Caco-2 (cell line): ENCODE data around the gene NDUFS2. TPM values are rescaled to one million over a fixed set of nuclear protein-coding genes. Genes with fewer than 3 reads are reported as not detected.
"Not testable (repeated sequence)": the region's sequence is repeated elsewhere in the genome, so short reads cannot be mapped to it uniquely, and the experiment has no call there.

Source experiments
- BruUV-seq: library from RNA; stranded (reverse); fragments of 400-500 nt; replicated peaks from 2 replicates; lab custom pipeline; 2021; lab: Mats Ljungman, UMichigan
- CTCF ChIA-PET: fragments of 300-600 bp; sonication (Branson Sonifier 250); formaldehyde crosslinking; loops from one replicate; lab custom pipeline; 2022; ENCODE audit warnings: antibody characterized with exemption; lab: Charles Lee
- POLR2A ChIA-PET: fragments of 300-600 bp; sonication (Branson Sonifier 250); formaldehyde crosslinking; loops from one replicate; lab custom pipeline; 2022; ENCODE audit warnings: antibody characterized with exemption; lab: Charles Lee
- DNase-seq, 2 experiments: peaks; one replicate each; pipeline versions ENCODE4 v3.0.0 to v3.0.0-alpha.2; 2020 to 2022
- H3K27me3 ChIP-seq: replicated peaks from 2 replicates; pipeline ENCODE4 v1.6.0; 2011; ENCODE audit warnings: low read length; ENCODE audit not compliant: control insufficient read depth, insufficient read depth
- H3K36me3 ChIP-seq: 2 replicates; pipeline ENCODE4 v1.5.1; 2011; ENCODE audit warnings: low read length; ENCODE audit not compliant: control insufficient read depth, insufficient read depth
- H3K4me1 ChIP-seq: fragments of 250-450 bp; sonication (Bioruptor Pico); 2 replicates; pipeline ENCODE4 v1.5.1; 2020; ENCODE audit warnings: mild to moderate bottlenecking
- H3K4me3 ChIP-seq: 2 replicates; pipeline ENCODE4 v1.5.1; 2011; ENCODE audit warnings: low read depth, mild to moderate bottlenecking, control low read depth, low read length
- H3K9me3 ChIP-seq: fragments of 250-450 bp; sonication (Bioruptor Pico); 2 replicates; pipeline ENCODE4 v1.5.1; 2020; ENCODE audit warnings: mild to moderate bottlenecking, moderate library complexity
- H3K27ac Mint-ChIP-seq: one replicate; pipeline ENCODE4 v1.8.0; 2022; ENCODE audit warnings: mixed read lengths; ENCODE audit not compliant: unreplicated experiment
- H3K27me3 Mint-ChIP-seq: one replicate; pipeline ENCODE4 v1.8.0; 2022; ENCODE audit warnings: mixed read lengths; ENCODE audit not compliant: insufficient read depth, unreplicated experiment
- H3K36me3 Mint-ChIP-seq: one replicate; pipeline ENCODE4 v1.8.0; 2022; ENCODE audit warnings: mild to moderate bottlenecking, mixed read lengths; ENCODE audit not compliant: insufficient read depth, unreplicated experiment
- H3K4me1 Mint-ChIP-seq: one replicate; pipeline ENCODE4 v1.8.0; 2022; ENCODE audit warnings: low read depth, mixed read lengths; ENCODE audit not compliant: unreplicated experiment
- H3K4me3 Mint-ChIP-seq: one replicate; pipeline ENCODE4 v1.8.0; 2022; ENCODE audit warnings: mild to moderate bottlenecking, moderate library complexity, mixed read lengths; ENCODE audit not compliant: unreplicated experiment
- H3K9me3 Mint-ChIP-seq: one replicate; pipeline ENCODE4 v1.8.0; 2022; ENCODE audit warnings: mixed read lengths; ENCODE audit not compliant: unreplicated experiment
- CTCF ChIP-seq, 2 experiments: fragments of 200-600 bp in 1 of 2; IDR thresholded peaks; 1 replicate in 1 of 2; 2 replicates in 1 of 2; pipeline versions ENCODE4 v1.5.1 to v1.8.0; 2011 to 2022; ENCODE audit warnings: antibody characterized with exemption in 1 of 2, control low read depth in 1 of 2, inconsistent platforms in 1 of 2, low read depth in 1 of 2, low read length in 1 of 2, mild to moderate bottlenecking in 1 of 2, moderate library complexity in 1 of 2; ENCODE audit not compliant: insufficient read depth in 1 of 2, severe bottlenecking in 1 of 2, unreplicated experiment in 1 of 2
- intact Hi-C: fragments of 100-400 bp; cut with micrococcal nuclease; formaldehyde crosslinking; loops from one replicate; pipeline ENCODE4 v1.10.0; 2022; ENCODE audit not compliant: unreplicated experiment
- total RNA-seq: library from RNA; stranded (reverse); gene quantifications from 2 replicates; pipeline ENCODE4 v1.2.3, GENCODE V29; 2022

The NDUFS2 gene
- total RNA-seq, 1 experiment from 2014 or later, result 115 TPM

- POLR2A ChIA-PET, result no interaction called here
- CTCF ChIA-PET, result interaction anchor here (1.7 kb wide), 1 partner anchor 50 kb away, joined by 5 read pairs; no protein-coding TSS in a partner anchor
- Mint-ChIP-seq H3K27ac (no peak overlapping the region), H3K4me3 (no peak overlapping the region), H3K36me3 (no peaks in the 10 kb centered on the region), H3K9me3 (no peaks in the 10 kb centered on the region), H3K27me3 (no peaks in the 10 kb centered on the region), H3K4me1 (peaks cover 16% of the 10 kb centered on the region)
- Histone ChIP-seq H3K4me3 (no peak overlapping the region), H3K4me1 (peaks cover 13% of the 10 kb centered on the region), H3K9me3 (no peaks in the 10 kb centered on the region), H3K27me3 (no peaks in the 10 kb centered on the region), H3K36me3 (no peaks in the 10 kb centered on the region)
- BruUV-seq, result no TSS peak
- DNase-seq, result no peak
- TF ChIP-seq CTCF (IDR thresholded peaks at IDR 0.05; ENCODE audit: insufficient read depth in 1 of 2, low read depth in 1 of 2, low read length in 1 of 2, severe bottlenecking in 1 of 2, unreplicated experiment in 1 of 2), result no peak
- intact Hi-C loops, result no loop called here
These were observed 39.5 kb downstream of the NDUFS2 start for GRCh38 chr1:161241682-161242081.

- no TSS peak for BruUV-seq
- ChIA-PET CTCF (interaction anchor here (1.7 kb wide), 1 partner anchor 49 kb away, joined by 5 read pairs; no protein-coding TSS in a partner anchor), POLR2A (no interaction called here)
- Mint-ChIP-seq H3K4me3 (no peak overlapping the region), H3K9me3 (no peaks in the 10 kb centered on the region), H3K27ac (no peak overlapping the region), H3K4me1 (peaks cover 16% of the 10 kb centered on the region), H3K27me3 (no peaks in the 10 kb centered on the region), H3K36me3 (no peaks in the 10 kb centered on the region)
- no peak for DNase-seq
- no peaks in the 10 kb centered on the region for H3K27me3 ChIP-seq
- H3K36me3 ChIP-seq, result no peaks in the 10 kb centered on the region
- no peak for TF ChIP-seq CTCF (IDR thresholded peaks at IDR 0.05; ENCODE audit: insufficient read depth in 1 of 2, low read depth in 1 of 2, low read length in 1 of 2, severe bottlenecking in 1 of 2, unreplicated experiment in 1 of 2)
- H3K9me3 ChIP-seq, result no peaks in the 10 kb centered on the region
- intact Hi-C loops, result no loop called here
- no peak overlapping the region for H3K4me3 ChIP-seq
- peaks cover 13% of the 10 kb centered on the region for H3K4me1 ChIP-seq
These were observed 40.1 kb downstream of the NDUFS2 start for GRCh38 chr1:161242313-161242712.

- H3K27me3 Mint-ChIP-seq, result no peaks in the 10 kb centered on the region
- peaks cover 16% of the 10 kb centered on the region for H3K4me1 Mint-ChIP-seq
- intact Hi-C loops, result no loop called here
- TF ChIP-seq CTCF (IDR thresholded peaks at IDR 0.05; ENCODE audit: insufficient read depth in 1 of 2, low read depth in 1 of 2, low read length in 1 of 2, severe bottlenecking in 1 of 2, unreplicated experiment in 1 of 2), result no peak
- no peaks in the 10 kb centered on the region for H3K36me3 Mint-ChIP-seq
- BruUV-seq, result no TSS peak
- H3K9me3 Mint-ChIP-seq, result no peaks in the 10 kb centered on the region
- no peaks in the 10 kb centered on the region for H3K9me3 ChIP-seq
- H3K36me3 ChIP-seq, result no peaks in the 10 kb centered on the region
- no peaks in the 10 kb centered on the region for H3K27me3 ChIP-seq
- no peak overlapping the region for H3K4me3 ChIP-seq
- H3K27ac Mint-ChIP-seq, result no peak overlapping the region
- CTCF ChIA-PET, result no interaction called here
- POLR2A ChIA-PET, result no interaction called here
- DNase-seq, result no peak
- H3K4me3 Mint-ChIP-seq, result no peak overlapping the region
- 0 out of 2 replicates have a peak, but pooled peaks cover 7% of the 10 kb centered on the region for H3K4me1 ChIP-seq
These were observed 42.7 kb downstream of the NDUFS2 start for GRCh38 chr1:161244888-161245287.

- H3K36me3 ChIP-seq, H3K4me1 ChIP-seq, H3K9me3 Mint-ChIP-seq, H3K4me3 ChIP-seq, POLR2A ChIA-PET, H3K27me3 Mint-ChIP-seq, H3K4me3 Mint-ChIP-seq, BruUV-seq, H3K27me3 ChIP-seq, H3K4me1 Mint-ChIP-seq, H3K36me3 Mint-ChIP-seq, DNase-seq, H3K9me3 ChIP-seq, H3K27ac Mint-ChIP-seq, intact Hi-C loops: not testable (repeated sequence)
- CTCF ChIA-PET, result interaction anchor here (0.7 to 1.1 kb wide), 3 partner anchors 19 to 44 kb away, joined by 3 to 5 read pairs (median 4); no protein-coding TSS in a partner anchor
These were observed 47.9 kb downstream of the NDUFS2 start for GRCh38 chr1:161250100-161250499.
